RWPE2 (cell line): Measurements from ENCODE around the gene ADH5.

Experiments used
- ATAC-seq: fragments of 200-7000 bp; cut with Tn5 transposase; 3 replicates; pipeline ENCODE4 v1.9.1; 2021; ENCODE audit warnings: low read depth
- DNase-seq: peaks from one replicate; pipeline ENCODE4 v3.0.0-alpha.2; 2020; ENCODE audit warnings: low spot score
- H3K27ac ChIP-seq: fragments of 450-650 bp; 2 replicates; pipeline ENCODE4 v1.5.1; 2017; ENCODE audit warnings: mild to moderate bottlenecking; ENCODE audit not compliant: poor library complexity, severe bottlenecking
- H3K27me3 ChIP-seq: fragments of 250-450 bp; sonication (Bioruptor Pico); 2 replicates; pipeline ENCODE4 v1.5.1; 2021; ENCODE audit warnings: mild to moderate bottlenecking, moderate library complexity; ENCODE audit not compliant: insufficient read depth, poor library complexity, severe bottlenecking
- H3K36me3 ChIP-seq: fragments of 250-450 bp; sonication (Bioruptor Pico); 2 replicates; pipeline ENCODE4 v1.5.1; 2020; ENCODE audit warnings: low read depth, mild to moderate bottlenecking, moderate library complexity
- H3K4me1 ChIP-seq: fragments of 250-450 bp; sonication (Bioruptor Pico); 2 replicates; pipeline ENCODE4 v1.5.1; 2021; ENCODE audit warnings: mild to moderate bottlenecking, moderate library complexity; ENCODE audit not compliant: insufficient read depth, poor library complexity, severe bottlenecking
- H3K4me3 ChIP-seq: fragments of 250-450 bp; sonication (Bioruptor Pico); 2 replicates; pipeline ENCODE4 v1.5.1; 2021; ENCODE audit warnings: mild to moderate bottlenecking, moderate library complexity; ENCODE audit not compliant: severe bottlenecking
- H3K9me3 ChIP-seq: fragments of 250-450 bp; sonication (Bioruptor Pico); 2 replicates; pipeline ENCODE4 v1.5.1; 2021; ENCODE audit warnings: mild to moderate bottlenecking, moderate library complexity; ENCODE audit not compliant: severe bottlenecking
- CTCF ChIP-seq: fragments of 450-650 bp; IDR thresholded peaks from one replicate; pipeline ENCODE4 v1.5.1; 2017; ENCODE audit warnings: mild to moderate bottlenecking, moderate library complexity; ENCODE audit not compliant: poor library complexity, severe bottlenecking

ADH5 gene

GRCh38 chr4:99058228-99058627 is 30.4 kb downstream of the ADH5 start:
- Histone ChIP-seq H3K27ac (peak overlapping the region; percentile 96), H3K36me3 (peaks cover 57% of the 10 kb centered on the region), H3K9me3 (no peaks in the 10 kb centered on the region), H3K4me1 (peaks cover 22% of the 10 kb centered on the region), H3K4me3 (no peak overlapping the region), H3K27me3 (no peaks in the 10 kb centered on the region)
- ATAC-seq (no peak), DNase-seq (no peak)
- no peak for TF ChIP-seq CTCF

- no peak for ATAC-seq
- DNase-seq, result no peak
Measured at GRCh38 chr4:99054428-99054994, 34.1 kb downstream of the ADH5 start.

GRCh38 chr4:99052902-99053301 is 35.7 kb downstream of the ADH5 start:
- no peak for TF ChIP-seq CTCF
- DNase-seq, result no peak

More at GRCh38 chr4:99054428-99054994, 34.1 kb downstream of the ADH5 start:
- no peak overlapping the region for H3K27ac ChIP-seq
- H3K4me3 ChIP-seq, result no peak overlapping the region
- peaks cover 7% of the 10 kb centered on the region for H3K4me1 ChIP-seq
- no peaks in the 10 kb centered on the region for H3K27me3 ChIP-seq
- no peaks in the 10 kb centered on the region for H3K9me3 ChIP-seq
- no peak for TF ChIP-seq CTCF
- peaks cover 48% of the 10 kb centered on the region for H3K36me3 ChIP-seq

GRCh38 chr4:99047710-99048109 is 40.9 kb downstream of the ADH5 start:
- no peak for ATAC-seq
- H3K36me3 ChIP-seq, result peaks cover 76% of the 10 kb centered on the region

More at GRCh38 chr4:99052902-99053301, 35.7 kb downstream of the ADH5 start:
- Histone ChIP-seq H3K27me3 (no peaks in the 10 kb centered on the region), H3K4me3 (no peak overlapping the region), H3K4me1 (peaks cover 3% of the 10 kb centered on the region), H3K27ac (no peak overlapping the region), H3K9me3 (no peaks in the 10 kb centered on the region), H3K36me3 (peaks cover 51% of the 10 kb centered on the region)
- no peak for ATAC-seq

More at GRCh38 chr4:99047710-99048109, 40.9 kb downstream of the ADH5 start:
- Histone ChIP-seq H3K27me3 (no peaks in the 10 kb centered on the region), H3K9me3 (no peaks in the 10 kb centered on the region), H3K4me1 (no peaks in the 10 kb centered on the region), H3K27ac (no peak overlapping the region), H3K4me3 (no peak overlapping the region)
- TF ChIP-seq CTCF, result no peak
- DNase-seq, result no peak
